Trophoblast cell (in vitro differentiated cells and primary cell): ENCODE data around the gene TFPI.
"Not testable (repeated sequence)": the region's sequence is repeated elsewhere in the genome, so short reads cannot be mapped to it uniquely, and the experiment has no call there.

Source experiments
- DNase-seq, 2 donors: peaks; one replicate each; pipeline ENCODE4 v3.0.0-alpha.2; 2016
- H2AFZ ChIP-seq: 2 replicates; pipeline ENCODE4 v1.6.1; 2013; ENCODE audit warnings: low read length, moderate library complexity, mild to moderate bottlenecking; ENCODE audit not compliant: insufficient read depth, poor library complexity
- H2AK5ac ChIP-seq: 2 replicates; pipeline ENCODE4 v1.6.1; 2013; ENCODE audit warnings: mild to moderate bottlenecking, low read length
- H2BK120ac ChIP-seq: 2 replicates; pipeline ENCODE4 v1.6.1; 2013; ENCODE audit warnings: low read length, mild to moderate bottlenecking, moderate library complexity; ENCODE audit not compliant: insufficient read depth, poor library complexity
- H2BK12ac ChIP-seq: 2 replicates; pipeline ENCODE4 v1.6.1; 2013; ENCODE audit warnings: mild to moderate bottlenecking, low read length, moderate library complexity
- H2BK5ac ChIP-seq: 2 replicates; pipeline ENCODE4 v1.6.1; 2013; ENCODE audit warnings: low read length, low read depth, moderate library complexity, mild to moderate bottlenecking; ENCODE audit not compliant: poor library complexity
- H3K14ac ChIP-seq: 2 replicates; pipeline ENCODE4 v1.6.1; 2013; ENCODE audit warnings: mild to moderate bottlenecking, low read length
- H3K18ac ChIP-seq: 2 replicates; pipeline ENCODE4 v1.6.1; 2013; ENCODE audit warnings: mild to moderate bottlenecking, low read length
- H3K23ac ChIP-seq: 2 replicates; pipeline ENCODE4 v1.6.1; 2013; ENCODE audit warnings: low read length
- H3K27ac ChIP-seq: 2 replicates; pipeline ENCODE4 v1.5.1; 2013; ENCODE audit warnings: low read depth, mild to moderate bottlenecking, inconsistent platforms, low read length, moderate library complexity
- H3K27me3 ChIP-seq: 2 replicates; pipeline ENCODE4 v1.6.1; 2013; ENCODE audit warnings: inconsistent platforms, mild to moderate bottlenecking, low read length, moderate library complexity; ENCODE audit not compliant: insufficient read depth
- H3K36me3 ChIP-seq, 2 experiments: 1 replicate in 1 of 2; 2 replicates in 1 of 2; pipeline ENCODE4 v1.6.1; 2013; ENCODE audit warnings: low read length in 2 of 2, mild to moderate bottlenecking in 2 of 2, moderate library complexity in 1 of 2; ENCODE audit not compliant: insufficient read depth in 2 of 2, control insufficient read depth in 1 of 2
- H3K4ac ChIP-seq: 2 replicates; pipeline ENCODE4 v1.6.1; 2013; ENCODE audit warnings: low read depth, mild to moderate bottlenecking, low read length, moderate library complexity
- H3K4me1 ChIP-seq, 2 experiments: 1 replicate in 1 of 2; 2 replicates in 1 of 2; pipeline ENCODE4 v1.6.1; 2013; ENCODE audit warnings: low read length in 2 of 2, mild to moderate bottlenecking in 2 of 2, moderate library complexity in 1 of 2; ENCODE audit not compliant: insufficient read depth in 2 of 2, control insufficient read depth in 1 of 2
- H3K4me2 ChIP-seq: 2 replicates; pipeline ENCODE4 v1.6.1; 2013; ENCODE audit warnings: inconsistent platforms, mild to moderate bottlenecking, low read length, moderate library complexity
- H3K4me3 ChIP-seq: 2 replicates; pipeline ENCODE4 v1.5.1; 2013; ENCODE audit warnings: mild to moderate bottlenecking, low read depth, low read length, inconsistent platforms
- H3K79me1 ChIP-seq: one replicate; pipeline ENCODE4 v1.6.1; 2013; ENCODE audit warnings: low read length
- H3K79me2 ChIP-seq: 2 replicates; pipeline ENCODE4 v1.6.1; 2013; ENCODE audit warnings: low read length, mild to moderate bottlenecking; ENCODE audit not compliant: control insufficient read depth, insufficient read depth, poor library complexity
- H3K9ac ChIP-seq: 2 replicates; pipeline ENCODE4 v1.6.1; 2013; ENCODE audit warnings: mild to moderate bottlenecking, low read length
- H3K9me3 ChIP-seq: 2 replicates; pipeline ENCODE4 v1.6.1; 2013; ENCODE audit warnings: low read depth, mild to moderate bottlenecking, control low read depth, inconsistent platforms, low read length; ENCODE audit not compliant: insufficient read depth
- H4K12ac ChIP-seq: 2 replicates; pipeline ENCODE4 v1.6.1; 2013; ENCODE audit warnings: low read depth, mild to moderate bottlenecking, low read length, moderate library complexity
- H4K8ac ChIP-seq: 2 replicates; pipeline ENCODE4 v1.6.1; 2013; ENCODE audit warnings: low read depth, mild to moderate bottlenecking, low read length, moderate library complexity
- H4K91ac ChIP-seq: one replicate; pipeline ENCODE4 v1.6.1; 2013; ENCODE audit warnings: low read depth, mild to moderate bottlenecking, low read length, moderate library complexity
- WGBS: extraction: QIAGEN DNeasy Blood & Tissue Kit; methylation state at CpG from one replicate; pipeline ENCODE4 v1.1.7; 2013; ENCODE audit warnings: missing lambda C conversion rate; ENCODE audit not compliant: insufficient read length, insufficient coverage; ENCODE audit errors: extremely low coverage; 5-methylcytosine and 5-hydroxymethylcytosine counted together

TFPI gene

GRCh38 chr2:187573722-187574121 lies 19.5 kb upstream of the TFPI start:
- Histone ChIP-seq H3K27me3 (no peaks in the 10 kb centered on the region), H4K91ac (no peak overlapping the region), H3K27ac (no peak overlapping the region), H3K36me3 (no peaks in the 10 kb centered on the region), H2BK12ac (no peak overlapping the region), H3K9me3 (no peaks in the 10 kb centered on the region), H2AK5ac (no peak overlapping the region), H2BK5ac (no peak overlapping the region), H3K4me1 (no peaks in the 10 kb centered on the region), H4K12ac (no peak overlapping the region), H3K9ac (no peak overlapping the region), H3K23ac (no peak overlapping the region), H2BK120ac (no peak overlapping the region), H3K4me3 (no peak overlapping the region), H3K79me1 (no peaks in the 10 kb centered on the region), H3K4me2 (no peak overlapping the region), H3K4ac (no peak overlapping the region), H3K18ac (no peak overlapping the region), H3K14ac (no peak overlapping the region), H4K8ac (no peak overlapping the region), H3K79me2 (no peaks in the 10 kb centered on the region), H2AFZ (no peak overlapping the region)
- WGBS, result no CpG with 5 or more reads among the region's 2 CpGs
- DNase-seq, result no peak

DNA sequence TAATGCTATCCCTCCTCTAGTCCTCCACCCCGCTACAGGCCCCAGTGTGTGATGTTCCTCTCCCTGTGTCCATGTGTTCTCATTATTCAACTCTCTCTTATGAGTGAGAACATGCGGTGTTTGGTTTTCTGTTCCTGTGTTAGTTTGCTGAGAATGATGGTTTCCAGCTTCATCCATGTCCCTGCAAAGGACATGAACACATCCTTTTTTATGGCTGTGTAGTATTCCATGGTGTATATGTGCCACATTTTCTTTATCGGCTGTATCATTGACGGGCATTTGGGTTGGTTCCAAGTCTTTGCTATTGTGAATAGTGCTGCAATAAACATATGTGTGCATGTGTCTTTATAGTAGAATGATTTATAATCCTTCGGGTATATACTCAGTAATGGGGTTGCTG lies 17.8 kb upstream of the TFPI start:
- not testable (repeated sequence) for DNase-seq, H3K27me3 ChIP-seq, H3K18ac ChIP-seq, H3K23ac ChIP-seq, H3K4me2 ChIP-seq, H4K12ac ChIP-seq, H2BK120ac ChIP-seq, H3K9me3 ChIP-seq, H3K9ac ChIP-seq, H2BK5ac ChIP-seq, H3K4ac ChIP-seq, H3K79me1 ChIP-seq, H3K4me3 ChIP-seq, H3K36me3 ChIP-seq, H2BK12ac ChIP-seq, H3K79me2 ChIP-seq, H3K4me1 ChIP-seq, H2AFZ ChIP-seq, H4K8ac ChIP-seq, H2AK5ac ChIP-seq, H3K27ac ChIP-seq, H3K14ac ChIP-seq, H4K91ac ChIP-seq
- WGBS, result no CpG with 5 or more reads among the region's 5 CpGs

DNA sequence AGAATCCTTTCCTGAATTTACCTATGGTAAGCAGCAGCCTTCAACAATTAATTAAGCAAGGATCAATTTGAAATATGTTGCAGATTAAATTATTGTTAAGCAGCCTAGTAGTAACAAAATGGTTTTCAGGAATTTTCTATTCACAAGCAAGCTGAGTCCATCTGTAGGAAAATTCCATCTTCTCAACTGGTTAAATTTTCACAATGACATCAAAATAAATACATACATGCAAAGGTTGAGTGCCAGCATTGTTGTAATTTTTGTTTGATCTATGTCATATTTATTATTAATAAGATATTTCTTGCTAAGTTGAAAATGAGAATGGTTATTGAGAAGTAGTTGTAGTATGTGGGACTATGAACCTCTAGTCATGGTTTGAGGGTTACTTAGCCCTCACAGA lies 15.3 kb upstream of the TFPI start:
- H4K91ac ChIP-seq, result no peak overlapping the region
- H3K4ac ChIP-seq, result no peak overlapping the region
- H3K9ac ChIP-seq, result no peak overlapping the region
- DNase-seq, result no peak
- H2BK120ac ChIP-seq, result no peak overlapping the region
- no peak overlapping the region for H4K12ac ChIP-seq
- H3K4me3 ChIP-seq, result no peak overlapping the region
- H3K14ac ChIP-seq, result no peak overlapping the region
- H4K8ac ChIP-seq, result no peak overlapping the region
- H2BK12ac ChIP-seq, result no peak overlapping the region
- no peaks in the 10 kb centered on the region for H3K4me1 ChIP-seq
- H3K36me3 ChIP-seq, result no peaks in the 10 kb centered on the region
- no peak overlapping the region for H2BK5ac ChIP-seq
- H3K27ac ChIP-seq, result no peak overlapping the region
- no peak overlapping the region for H2AFZ ChIP-seq
- no peaks in the 10 kb centered on the region for H3K9me3 ChIP-seq
- H3K18ac ChIP-seq, result no peak overlapping the region
- H3K23ac ChIP-seq, result no peak overlapping the region
- H3K79me1 ChIP-seq, result no peaks in the 10 kb centered on the region
- no peaks in the 10 kb centered on the region for H3K27me3 ChIP-seq
- no peak overlapping the region for H2AK5ac ChIP-seq
- H3K79me2 ChIP-seq, result no peaks in the 10 kb centered on the region
- no peak overlapping the region for H3K4me2 ChIP-seq

GRCh38 chr2:187569042-187569441 lies 14.8 kb upstream of the TFPI start:
- H3K4me3 ChIP-seq, result no peak overlapping the region
- no peak overlapping the region for H2AK5ac ChIP-seq
- no peak overlapping the region for H4K12ac ChIP-seq
- no peak overlapping the region for H3K4me2 ChIP-seq
- H3K4me1 ChIP-seq, result no peaks in the 10 kb centered on the region
- H2BK120ac ChIP-seq, result no peak overlapping the region
- no peaks in the 10 kb centered on the region for H3K9me3 ChIP-seq
- H2BK5ac ChIP-seq, result no peak overlapping the region
- H3K79me1 ChIP-seq, result no peaks in the 10 kb centered on the region
- H3K79me2 ChIP-seq, result no peaks in the 10 kb centered on the region
- no peak overlapping the region for H2BK12ac ChIP-seq
- no peaks in the 10 kb centered on the region for H3K27me3 ChIP-seq
- no peak overlapping the region for H3K14ac ChIP-seq
- H3K18ac ChIP-seq, result no peak overlapping the region
- H3K27ac ChIP-seq, result no peak overlapping the region
- H4K91ac ChIP-seq, result no peak overlapping the region
- H3K36me3 ChIP-seq, result no peaks in the 10 kb centered on the region
- H3K23ac ChIP-seq, result no peak overlapping the region
- H2AFZ ChIP-seq, result no peak overlapping the region
- no peak overlapping the region for H4K8ac ChIP-seq
- no peak overlapping the region for H3K4ac ChIP-seq
- no peak overlapping the region for H3K9ac ChIP-seq
- no peak for DNase-seq
- WGBS, result no CpG with 5 or more reads among the region's 1 CpG

- H3K79me1 ChIP-seq, result no peaks in the 10 kb centered on the region
- no peaks in the 10 kb centered on the region for H3K4me1 ChIP-seq
- DNase-seq, result no peak
- no peak overlapping the region for H4K91ac ChIP-seq
- H2BK12ac ChIP-seq, result no peak overlapping the region
- H3K27ac ChIP-seq, result no peak overlapping the region
- no peak overlapping the region for H2AK5ac ChIP-seq
- WGBS, result no CpG with 5 or more reads among the region's 1 CpG
- H4K12ac ChIP-seq, result no peak overlapping the region
- H3K36me3 ChIP-seq, result no peaks in the 10 kb centered on the region
- H3K23ac ChIP-seq, result no peak overlapping the region
- H3K27me3 ChIP-seq, result no peaks in the 10 kb centered on the region
- H3K4me3 ChIP-seq, result no peak overlapping the region
- no peaks in the 10 kb centered on the region for H3K79me2 ChIP-seq
- H3K14ac ChIP-seq, result no peak overlapping the region
- H4K8ac ChIP-seq, result no peak overlapping the region
- H3K4me2 ChIP-seq, result no peak overlapping the region
- no peak overlapping the region for H3K4ac ChIP-seq
- H3K9ac ChIP-seq, result no peak overlapping the region
- no peak overlapping the region for H3K18ac ChIP-seq
- H2BK5ac ChIP-seq, result no peak overlapping the region
- H2AFZ ChIP-seq, result no peak overlapping the region
- H2BK120ac ChIP-seq, result no peak overlapping the region
- no peaks in the 10 kb centered on the region for H3K9me3 ChIP-seq
Measured at GRCh38 chr2:187567126-187567525, 12.9 kb upstream of the TFPI start.
